Measurements from ENCODE around the gene CT55. TPM values are rescaled to one million over a fixed set of nuclear protein-coding genes. Genes with fewer than 3 reads are reported as not detected.

The CT55 gene
- polyA plus RNA-seq, 1 donor, result 0.10 TPM

Other genes starting within 250 kb of the CT55 start
- 10.5 TPM for gene SMIM10, start 180.4 kb downstream of the CT55 start, polyA plus RNA-seq (ENCODE audit: insufficient read length)
- 25.0 TPM for gene RTL8B, start 148.9 kb downstream of the CT55 start, polyA plus RNA-seq (ENCODE audit: insufficient read length)
- 152 TPM for gene RTL8C, start 139.0 kb downstream of the CT55 start, polyA plus RNA-seq (ENCODE audit: insufficient read length)
- gene RTL8A, start 119.3 kb downstream of the CT55 start, polyA plus RNA-seq (ENCODE audit: insufficient read length), result 77.6 TPM
- gene SMIM10L2B, start 72.7 kb downstream of the CT55 start, polyA plus RNA-seq (ENCODE audit: insufficient read length), result 6.4 TPM
- not detected for gene ETDB, start 50.9 kb downstream of the CT55 start, polyA plus RNA-seq (ENCODE audit: insufficient read length)
- gene ETDA, start 80.7 kb upstream of the CT55 start, polyA plus RNA-seq (ENCODE audit: insufficient read length), result not detected
- gene ETDC, start 138.1 kb upstream of the CT55 start, polyA plus RNA-seq (ENCODE audit: insufficient read length), result not detected
- gene ZNF75D, start 172.7 kb upstream of the CT55 start, polyA plus RNA-seq (ENCODE audit: insufficient read length), result 24.0 TPM
- 15.8 TPM for gene ZNF449, start 173.4 kb upstream of the CT55 start, polyA plus RNA-seq (ENCODE audit: insufficient read length)

All from left kidney (tissue), 1 donor.